Endometrium (tissue), 2 donors: ENCODE results near the gene C12orf60.

Experiments used
- FAIRE-seq: peaks from 2 replicates; lab custom pipeline; 2012; peaks lifted over from hg19 to GRCh38; lab: Jason Lieb, UNC
- donor health status: control.
- donor health status: control.

The C12orf60 gene

GRCh38 chr12:14834509-14834908, 31.0 kb downstream of the C12orf60 start:
- no peak for FAIRE-seq

GRCh38 chr12:14836336-14837210, 33.1 kb downstream of the C12orf60 start:
- FAIRE-seq: no peak

GRCh38 chr12:14839262-14839661, 35.8 kb downstream of the C12orf60 start:
- FAIRE-seq: no peak

DNA sequence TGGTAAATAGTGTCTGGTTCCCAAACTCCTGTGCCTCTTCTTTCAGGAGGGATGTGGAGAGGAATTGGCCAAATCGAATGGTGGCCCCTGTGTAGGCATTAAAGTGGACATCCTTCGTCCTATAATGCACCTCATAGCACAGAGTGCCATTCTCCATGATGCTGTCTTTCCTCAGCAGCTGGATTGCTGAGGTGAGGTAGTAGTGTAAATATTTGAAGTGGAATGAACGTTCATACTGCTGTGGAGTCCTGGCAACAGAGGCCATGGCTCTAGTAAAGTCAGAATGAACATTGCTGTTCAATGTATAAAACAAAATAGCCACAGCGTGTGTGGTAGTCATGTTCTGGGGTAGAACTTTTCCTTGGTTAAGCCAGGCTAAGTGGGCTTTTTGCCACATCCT, 37.1 kb downstream of the C12orf60 start:
- no peak for FAIRE-seq

GRCh38 chr12:14841761-14842160, 38.3 kb downstream of the C12orf60 start:
- no peak for FAIRE-seq

DNA sequence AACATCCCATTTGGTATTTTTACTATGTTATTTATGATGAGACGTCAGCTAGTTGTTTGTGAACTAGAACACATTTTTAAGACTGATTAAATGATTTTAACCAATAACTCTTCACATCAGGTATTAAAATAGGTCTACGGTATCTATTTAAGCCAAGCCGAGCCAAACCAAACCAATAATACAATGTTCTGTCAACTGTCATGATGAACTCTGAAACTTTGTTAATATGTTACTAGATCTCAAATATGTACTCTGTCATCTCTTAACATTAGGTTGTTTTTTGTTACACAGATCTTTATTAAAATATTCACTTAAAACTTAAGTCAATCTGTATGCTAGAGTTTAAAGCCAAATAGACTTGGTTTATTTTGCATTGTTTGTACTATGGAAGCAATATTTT, 38.8 kb downstream of the C12orf60 start:
- FAIRE-seq: peak; percentile 12

DNA sequence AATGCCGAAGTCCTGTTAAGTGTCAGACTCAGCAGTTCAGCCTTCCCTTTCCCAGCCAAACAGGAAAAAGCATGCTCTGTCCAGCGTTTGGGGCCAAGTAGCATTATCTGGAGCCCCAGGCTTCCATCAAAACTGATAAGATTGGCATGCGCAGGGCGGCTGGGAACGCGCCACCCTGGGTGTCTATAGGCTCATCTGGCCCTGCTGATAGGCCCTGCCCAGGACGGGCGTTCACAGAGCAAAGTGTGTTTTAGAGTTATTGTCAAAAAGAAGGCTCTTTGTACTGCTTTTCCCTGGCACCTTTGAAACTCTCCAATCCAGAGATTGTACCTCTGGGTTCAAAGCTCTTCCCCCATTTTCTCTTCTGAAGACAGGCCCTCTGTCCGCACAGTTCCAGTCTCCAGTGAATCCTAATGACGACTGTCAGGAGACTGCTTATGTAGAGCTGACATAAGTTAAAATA, 40.0 kb downstream of the C12orf60 start, which contains the start of gene ART4:
Gene ART4, minus strand, starts transcription at position 102 of the 463 bp plus-strand sequence. CDS start 413 bp downstream, outside the sequence.
- no peak for FAIRE-seq

DNA sequence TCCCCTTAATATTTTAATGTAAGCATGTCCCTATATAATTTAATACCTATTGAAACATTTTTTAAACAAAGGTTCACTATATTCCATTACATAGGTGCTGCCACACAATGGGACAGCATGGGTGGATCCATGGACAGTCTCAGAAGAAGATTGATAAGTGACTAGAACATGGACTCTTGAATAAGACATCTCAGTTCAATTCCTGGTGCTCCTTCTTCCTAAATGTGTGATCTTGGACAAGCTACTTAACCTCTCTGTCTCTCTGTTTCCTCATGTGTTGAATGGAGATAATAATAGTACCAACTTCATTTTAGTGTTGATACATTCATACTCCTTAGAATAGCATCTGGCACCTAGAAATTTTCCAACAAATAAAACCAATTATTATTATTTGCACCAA, 40.9 kb downstream of the C12orf60 start:
- no peak for FAIRE-seq

DNA sequence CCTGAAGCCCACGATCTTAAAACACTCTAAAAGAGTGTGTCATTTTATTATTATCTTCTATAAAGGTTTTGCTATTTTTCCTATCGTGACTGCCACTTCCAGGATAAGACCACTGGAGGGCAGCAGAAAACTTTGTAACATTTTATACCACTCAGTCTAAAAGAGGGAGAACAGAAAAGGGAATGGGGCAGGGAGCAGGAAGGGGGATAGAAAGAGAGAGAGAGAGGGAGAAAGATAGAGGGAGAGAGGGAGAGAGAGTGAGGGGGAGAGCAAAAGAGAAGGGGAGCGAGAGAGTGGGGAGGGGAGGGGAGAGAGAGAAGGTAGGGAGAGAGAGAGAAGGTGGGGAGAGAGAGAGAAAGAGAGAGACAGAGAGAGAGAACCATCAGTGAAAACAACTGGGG, 41.9 kb downstream of the C12orf60 start:
- FAIRE-seq: peak; percentile 86

- no peak for FAIRE-seq
These were observed 42.6 kb downstream of the C12orf60 start for GRCh38 chr12:14846042-14846587.

- peak; percentile 68 for FAIRE-seq
These were observed 43.6 kb downstream of the C12orf60 start for GRCh38 chr12:14846876-14847580.

- peak; percentile 97 for FAIRE-seq
These were observed 46.2 kb downstream of the C12orf60 start for GRCh38 chr12:14849661-14850060.

GRCh38 chr12:14850929-14851663, 47.6 kb downstream of the C12orf60 start:
- no peak for FAIRE-seq

DNA sequence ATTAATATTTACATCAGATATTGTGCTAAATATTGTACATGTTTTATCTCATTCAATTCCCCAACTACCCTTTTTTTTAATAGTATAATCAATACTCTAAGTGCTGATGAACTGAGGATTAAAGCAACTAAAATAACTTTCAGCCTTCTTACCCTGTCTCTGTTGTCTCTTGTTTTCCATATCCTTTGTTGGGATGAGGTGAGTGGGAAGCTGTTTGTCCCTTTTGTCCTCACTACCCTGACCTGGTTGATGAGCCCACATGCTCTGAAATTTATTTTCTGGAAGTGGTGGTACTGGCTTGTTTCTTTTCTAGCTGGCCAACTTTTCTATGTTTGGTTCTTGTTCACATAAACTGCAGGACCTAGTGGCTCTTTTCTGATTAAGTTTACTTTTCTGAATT, 49.4 kb downstream of the C12orf60 start:
- peak; percentile 50 for FAIRE-seq

DNA sequence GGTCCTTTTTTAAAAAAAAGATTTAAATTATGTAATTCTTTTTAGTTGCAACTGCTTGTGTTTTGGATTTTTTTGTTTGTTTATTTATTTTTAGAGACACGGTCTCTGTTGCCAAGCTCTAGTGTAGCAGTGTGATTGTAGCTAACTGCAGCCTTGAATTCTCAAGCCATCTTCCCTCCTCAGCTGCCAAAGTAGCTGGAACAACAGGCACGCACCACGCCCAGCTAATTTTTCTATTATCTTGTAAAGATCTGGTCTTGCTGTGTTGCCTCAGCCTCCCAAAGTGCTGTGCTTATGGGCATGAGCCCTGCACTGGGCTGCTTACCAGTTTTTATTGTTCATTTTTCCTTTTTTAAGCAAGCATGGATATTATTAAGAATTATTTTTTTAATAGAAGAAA, 50.5 kb downstream of the C12orf60 start:
- FAIRE-seq: no peak

- FAIRE-seq: peak; percentile 99
These were observed 51.2 kb downstream of the C12orf60 start for GRCh38 chr12:14854586-14855183.

GRCh38 chr12:14858513-14858912, 55.0 kb downstream of the C12orf60 start:
- no peak for FAIRE-seq

DNA sequence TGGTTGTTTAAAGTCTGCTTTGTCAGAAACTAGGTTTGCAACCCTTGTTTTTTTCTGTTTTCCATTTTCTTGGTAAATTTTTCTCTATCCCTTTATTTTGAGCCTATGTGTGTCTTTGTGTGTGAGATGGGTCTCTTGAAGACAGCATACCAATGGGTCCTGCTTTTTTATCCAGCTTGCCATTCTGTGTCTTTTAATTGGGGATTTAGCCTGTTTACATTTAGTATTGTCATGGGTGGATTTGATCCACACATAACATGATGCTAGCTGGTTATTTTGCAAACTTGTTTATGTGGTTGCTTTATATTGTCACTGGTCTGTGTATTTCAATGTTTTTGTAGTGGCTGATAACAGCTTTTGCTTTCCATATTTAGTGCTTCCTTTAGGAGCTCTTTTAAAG, 57.0 kb downstream of the C12orf60 start:
- FAIRE-seq: no peak

- FAIRE-seq: no peak
These were observed 65.5 kb downstream of the C12orf60 start for GRCh38 chr12:14868916-14869506.

DNA sequence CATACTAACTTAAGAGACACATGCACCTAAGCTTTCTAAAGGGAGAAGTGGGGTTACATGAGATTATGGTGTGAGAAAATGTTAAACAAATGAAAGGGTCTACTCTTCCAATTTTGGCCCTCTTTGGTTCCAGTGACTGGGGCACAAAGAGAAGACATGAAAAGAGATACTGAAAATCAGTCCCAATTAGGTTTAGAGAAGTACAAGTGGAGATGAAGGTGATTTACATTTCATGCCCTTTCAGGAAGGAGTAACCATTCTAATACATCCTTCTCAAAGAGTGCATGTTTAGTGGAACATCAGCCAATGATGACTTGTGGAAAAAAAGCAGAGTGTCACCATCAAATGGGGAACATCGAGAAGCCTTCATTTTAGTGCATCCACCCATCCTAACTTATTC, 67.8 kb downstream of the C12orf60 start:
- no peak for FAIRE-seq

DNA sequence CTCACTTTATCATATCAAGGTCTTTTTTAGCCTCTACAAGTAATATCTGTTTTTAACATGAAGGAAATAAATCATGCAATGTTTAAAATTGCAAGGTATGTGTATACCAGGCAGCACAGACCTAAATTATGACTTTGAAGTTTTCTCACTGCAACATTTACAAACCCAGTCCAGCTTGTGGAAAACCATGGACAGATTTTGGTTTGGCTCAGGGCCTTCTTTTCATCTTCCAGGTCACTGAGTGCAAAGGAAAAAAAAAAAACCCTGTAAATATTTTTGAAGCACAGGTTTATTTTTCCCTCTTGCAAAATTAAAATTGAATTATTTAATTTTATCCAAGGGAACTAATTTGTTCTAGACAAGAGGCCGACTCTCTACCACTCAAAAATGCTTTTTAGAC, 68.4 kb downstream of the C12orf60 start:
- FAIRE-seq: no peak
